ENCODE results near the gene EFCAB5. TPM values are rescaled to one million over a fixed set of nuclear protein-coding genes. Genes with fewer than 3 reads are reported as not detected.
"Not testable (repeated sequence)": the region's sequence is repeated elsewhere in the genome, so short reads cannot be mapped to it uniquely, and the experiment has no call there.

The EFCAB5 gene
- total RNA-seq, 2 donors from 2014 or later, result not detected

DNA sequence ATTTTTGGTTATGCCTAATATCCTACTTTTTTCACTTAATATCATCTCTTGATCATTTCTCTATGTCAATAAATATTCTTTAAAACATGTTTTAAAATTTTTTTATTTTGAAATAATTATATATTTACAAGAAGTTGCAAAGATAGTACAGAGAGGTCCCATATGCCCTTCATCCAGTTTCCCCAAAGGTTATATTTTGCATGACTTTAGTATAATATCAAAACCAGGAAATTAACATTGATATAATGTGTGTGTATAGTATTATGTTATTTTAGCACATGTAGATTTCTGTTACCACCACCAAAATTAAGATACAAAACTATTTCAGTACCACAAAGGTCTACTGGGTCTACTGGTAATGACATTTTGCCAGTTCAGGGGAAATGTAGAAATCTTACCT, 60.7 kb downstream of the EFCAB5 start:
- TF ChIP-seq, protein P1, sequence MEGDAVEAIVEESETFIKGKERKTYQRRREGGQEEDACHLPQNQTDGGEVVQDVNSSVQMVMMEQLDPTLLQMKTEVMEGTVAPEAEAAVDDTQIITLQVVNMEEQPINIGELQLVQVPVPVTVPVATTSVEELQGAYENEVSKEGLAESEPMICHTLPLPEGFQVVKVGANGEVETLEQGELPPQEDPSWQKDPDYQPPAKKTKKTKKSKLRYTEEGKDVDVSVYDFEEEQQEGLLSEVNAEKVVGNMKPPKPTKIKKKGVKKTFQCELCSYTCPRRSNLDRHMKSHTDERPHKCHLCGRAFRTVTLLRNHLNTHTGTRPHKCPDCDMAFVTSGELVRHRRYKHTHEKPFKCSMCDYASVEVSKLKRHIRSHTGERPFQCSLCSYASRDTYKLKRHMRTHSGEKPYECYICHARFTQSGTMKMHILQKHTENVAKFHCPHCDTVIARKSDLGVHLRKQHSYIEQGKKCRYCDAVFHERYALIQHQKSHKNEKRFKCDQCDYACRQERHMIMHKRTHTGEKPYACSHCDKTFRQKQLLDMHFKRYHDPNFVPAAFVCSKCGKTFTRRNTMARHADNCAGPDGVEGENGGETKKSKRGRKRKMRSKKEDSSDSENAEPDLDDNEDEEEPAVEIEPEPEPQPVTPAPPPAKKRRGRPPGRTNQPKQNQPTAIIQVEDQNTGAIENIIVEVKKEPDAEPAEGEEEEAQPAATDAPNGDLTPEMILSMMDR (conservative IDR thresholded peaks at IDR 0.05), result no peak
- Mint-ChIP-seq H3K9me3 (peaks cover 18% of the 10 kb centered on the region), H3K36me3 (ENCODE audit: low read depth) (no peaks in the 10 kb centered on the region), H3K27me3 (ENCODE audit: insufficient read depth) (no peaks in the 10 kb centered on the region), H3K4me1 (peaks cover 5% of the 10 kb centered on the region), H3K27ac (no peak overlapping the region), H3K4me3 (no peak overlapping the region)
- no peak for DNase-seq
- Histone ChIP-seq H3K4me3 (ENCODE audit: low read length) (no peak overlapping the region), H3K27ac (ENCODE audit: low read depth, low read length) (no peak overlapping the region), H3K36me3 (ENCODE audit: control insufficient read depth, insufficient read depth, low read length) (no peaks in the 10 kb centered on the region), H3K4me1 (ENCODE audit: control insufficient read depth, insufficient read depth, low read length) (peaks cover 5% of the 10 kb centered on the region), H3K27me3 (ENCODE audit: control insufficient read depth, insufficient read depth, low read length, poor library complexity, severe bottlenecking) (no peaks in the 10 kb centered on the region), H3K9me3 (ENCODE audit: control insufficient read depth, low read length) (peaks cover 31% of the 10 kb centered on the region), H3K9ac (ENCODE audit: extremely low read depth, low read length, poor library complexity, severe bottlenecking) (no peak overlapping the region)

DNA sequence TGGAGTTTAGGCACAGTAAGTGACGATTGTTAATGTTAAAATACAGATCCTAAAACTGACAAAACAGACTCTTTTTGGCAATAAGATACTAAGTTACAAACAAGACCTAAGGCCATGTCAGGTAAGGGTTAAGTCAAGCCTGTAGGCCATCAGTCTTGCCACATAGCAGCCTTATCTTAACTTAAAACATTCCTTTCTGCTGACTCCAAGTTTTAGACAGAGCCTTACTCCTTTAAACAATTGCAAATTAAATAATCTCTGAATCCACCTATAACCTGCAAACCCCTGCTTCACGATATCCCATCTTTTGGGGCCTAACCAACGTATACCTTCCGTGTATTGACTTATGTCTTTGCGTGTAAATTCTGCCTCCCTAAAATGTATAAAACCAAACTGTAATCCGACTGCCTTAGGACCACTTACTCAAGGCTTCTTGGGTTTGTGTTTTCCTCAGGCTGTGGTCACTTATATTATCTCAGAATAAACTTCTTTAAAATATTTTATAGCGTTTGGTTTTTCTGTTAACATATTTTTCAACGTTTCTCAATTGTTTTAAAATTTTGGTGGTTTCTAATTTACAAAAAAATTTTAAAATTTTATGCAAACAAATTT, 64.4 kb downstream of the EFCAB5 start:
- H3K4me1 ChIP-seq (ENCODE audit: control insufficient read depth, insufficient read depth, low read length), result peaks cover 5% of the 10 kb centered on the region
- H3K9me3 Mint-ChIP-seq, result peaks cover 25% of the 10 kb centered on the region
- peak overlapping the region; percentile 72 for H3K27ac Mint-ChIP-seq
- no peaks in the 10 kb centered on the region for H3K27me3 ChIP-seq (ENCODE audit: control insufficient read depth, insufficient read depth, low read length, poor library complexity, severe bottlenecking)
- WGBS, 2 experiments (ENCODE audit: insufficient coverage in 1 of 2, insufficient read length in 1 of 2), result 51 to 54% methylated on average over 6 of the region's 8 CpGs
- peaks cover 31% of the 10 kb centered on the region for H3K9me3 ChIP-seq (ENCODE audit: control insufficient read depth, low read length)
- no peak for DNase-seq
- peaks cover 5% of the 10 kb centered on the region for H3K4me1 Mint-ChIP-seq
- peak overlapping the region; percentile 65 for H3K4me3 ChIP-seq (ENCODE audit: low read length)
- peak overlapping the region; percentile 13 for H3K9ac ChIP-seq (ENCODE audit: extremely low read depth, low read length, poor library complexity, severe bottlenecking)
- H3K4me3 Mint-ChIP-seq, result no peak overlapping the region
- H3K27me3 Mint-ChIP-seq (ENCODE audit: insufficient read depth), result peaks cover 4% of the 10 kb centered on the region
- no peaks in the 10 kb centered on the region for H3K36me3 Mint-ChIP-seq (ENCODE audit: low read depth)
- no peak overlapping the region for H3K27ac ChIP-seq (ENCODE audit: low read depth, low read length)
- TF ChIP-seq, protein P1 (conservative IDR thresholded peaks at IDR 0.05), result no peak
- H3K36me3 ChIP-seq (ENCODE audit: control insufficient read depth, insufficient read depth, low read length), result no peaks in the 10 kb centered on the region

DNA sequence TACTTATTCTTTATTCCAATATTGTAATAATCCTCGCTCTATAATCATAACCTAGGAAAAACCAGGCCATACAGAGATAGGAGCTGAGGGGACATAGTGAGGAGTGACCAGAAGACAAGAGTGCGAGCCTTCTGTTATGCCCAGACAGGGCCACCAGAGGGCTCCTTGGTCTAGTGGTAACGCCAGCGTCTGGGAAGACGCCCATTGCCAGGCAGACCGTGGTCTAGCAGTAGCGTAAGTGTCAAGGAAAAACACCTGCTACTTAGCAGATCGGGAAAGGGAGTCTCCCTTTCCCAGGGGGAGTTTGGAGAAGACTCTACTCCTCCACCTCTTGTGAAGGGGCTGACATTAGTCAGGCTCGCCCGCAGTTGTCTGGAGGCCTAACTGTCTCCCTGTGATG, 70.5 kb downstream of the EFCAB5 start:
- DNase-seq, result peak; percentile 77
- not testable (repeated sequence) for H3K4me3 Mint-ChIP-seq; H3K36me3 Mint-ChIP-seq (ENCODE audit: low read depth); H3K36me3 ChIP-seq (ENCODE audit: control insufficient read depth, insufficient read depth, low read length); H3K9me3 ChIP-seq (ENCODE audit: control insufficient read depth, low read length); H3K4me3 ChIP-seq (ENCODE audit: low read length); H3K27ac Mint-ChIP-seq; H3K9ac ChIP-seq (ENCODE audit: extremely low read depth, low read length, poor library complexity, severe bottlenecking); H3K27me3 ChIP-seq (ENCODE audit: control insufficient read depth, insufficient read depth, low read length, poor library complexity, severe bottlenecking); H3K4me1 Mint-ChIP-seq; H3K27ac ChIP-seq (ENCODE audit: low read depth, low read length); H3K4me1 ChIP-seq (ENCODE audit: control insufficient read depth, insufficient read depth, low read length)
- peaks cover 45% of the 10 kb centered on the region for H3K9me3 Mint-ChIP-seq
- 91 to 100% methylated on average over 3 to 6 of the region's 10 CpGs for WGBS, 2 experiments (ENCODE audit: insufficient coverage in 1 of 2, insufficient read length in 1 of 2)
- TF ChIP-seq, protein P1 (conservative IDR thresholded peaks at IDR 0.05), result peak; percentile 52
- H3K27me3 Mint-ChIP-seq (ENCODE audit: insufficient read depth), result peaks cover 16% of the 10 kb centered on the region
